ENCODE measurements around the gene RMND1.
A peak's percentile ranks its signal among the peaks of the same experiment; 100 is the strongest.
"Not testable (repeated sequence)": the region's sequence is repeated elsewhere in the genome, so short reads cannot be mapped to it uniquely, and the experiment has no call there.

RMND1 gene

GRCh38 chr6:151451950-151452749 is at the start of gene RMND1:
TSS of gene RMND1 (minus strand) at chr6:151452126. CDS start at chr6:151445811, 6,315 bp downstream.
- peak; percentile 100 for DNase-seq

GRCh38 chr6:151499551-151499950 is 47.6 kb upstream of the RMND1 start:
- DNase-seq, result no peak

GRCh38 chr6:151498327-151498726 is 46.4 kb upstream of the RMND1 start:
- DNase-seq, result no peak

GRCh38 chr6:151497905-151498304 is 46.0 kb upstream of the RMND1 start:
- no peak for DNase-seq

- DNase-seq, result no peak
Measured at GRCh38 chr6:151495380-151495779, 43.5 kb upstream of the RMND1 start.

GRCh38 chr6:151494936-151495320 is 43.0 kb upstream of the RMND1 start:
- no peak for DNase-seq

GRCh38 chr6:151494235-151494935 is 42.5 kb upstream of the RMND1 start:
- peak; percentile 52 for DNase-seq

GRCh38 chr6:151493804-151494234 is 41.9 kb upstream of the RMND1 start, which contains the start of gene CCDC170:
TSS of gene CCDC170 (plus strand) at chr6:151494017. CDS start at chr6:151494129, 112 bp downstream.
- peak; percentile 26 for DNase-seq

- no peak for DNase-seq
Measured at GRCh38 chr6:151493161-151493803, 41.4 kb upstream of the RMND1 start.

GRCh38 chr6:151490996-151491395 is 39.1 kb upstream of the RMND1 start:
- no peak for DNase-seq

GRCh38 chr6:151488226-151488625 is 36.3 kb upstream of the RMND1 start:
- DNase-seq, result no peak

GRCh38 chr6:151483994-151484393 is 32.1 kb upstream of the RMND1 start:
- no peak for DNase-seq

GRCh38 chr6:151482290-151482689 is 30.4 kb upstream of the RMND1 start:
- DNase-seq, result no peak

- no peak for DNase-seq
Measured at GRCh38 chr6:151481786-151482185, 29.9 kb upstream of the RMND1 start.

- no peak for DNase-seq
Measured at GRCh38 chr6:151478670-151479069, 26.7 kb upstream of the RMND1 start.

- DNase-seq, result no peak
Measured at GRCh38 chr6:151477726-151478125, 25.8 kb upstream of the RMND1 start.

GRCh38 chr6:151475653-151476523 is 24.0 kb upstream of the RMND1 start:
- peak; percentile 59 for DNase-seq

GRCh38 chr6:151464702-151465101 is 12.8 kb upstream of the RMND1 start:
- no peak for DNase-seq

- DNase-seq, result no peak
Measured at GRCh38 chr6:151461673-151462072, 9.7 kb upstream of the RMND1 start.

- not testable (repeated sequence) for DNase-seq
Measured at GRCh38 chr6:151455751-151456398, 3.9 kb upstream of the RMND1 start.

- no peak for DNase-seq
Measured at GRCh38 chr6:151452750-151453427, 963 bp upstream of the RMND1 start.
